H9 (cell line): ENCODE measurements around the gene APPL2. TPM values are rescaled to one million over a fixed set of nuclear protein-coding genes. Genes with fewer than 3 reads are reported as not detected.

Experiments
- DNase-seq: peaks from one replicate; pipeline ENCODE4 v3.0.0-alpha.2; 2017
- H2AFZ ChIP-seq: one replicate; pipeline ENCODE4 v1.6.1; 2013; ENCODE audit warnings: mild to moderate bottlenecking, low read length, control low read depth, moderate library complexity
- H2AK5ac ChIP-seq: 2 replicates; pipeline ENCODE4 v1.6.1; 2013; ENCODE audit warnings: low read length, control low read depth, mixed read lengths; ENCODE audit not compliant: insufficient read length
- H2BK120ac ChIP-seq: one replicate; pipeline ENCODE4 v1.6.1; 2013; ENCODE audit warnings: low read depth, mild to moderate bottlenecking, low read length, control low read depth, inconsistent platforms; ENCODE audit not compliant: poor library complexity, severe bottlenecking
- H2BK12ac ChIP-seq: 2 replicates; pipeline ENCODE4 v1.6.1; 2013; ENCODE audit warnings: low read length, control low read depth, mixed read lengths, low read depth; ENCODE audit not compliant: insufficient read length
- H2BK15ac ChIP-seq: 2 replicates; pipeline ENCODE4 v1.6.1; 2013; ENCODE audit warnings: low read depth, low read length, control low read depth
- H2BK20ac ChIP-seq: one replicate; pipeline ENCODE4 v1.6.1; 2013; ENCODE audit warnings: low read depth, mild to moderate bottlenecking, low read length, control low read depth, inconsistent platforms; ENCODE audit not compliant: poor library complexity, severe bottlenecking
- H2BK5ac ChIP-seq: 2 replicates; pipeline ENCODE4 v1.6.1; 2013; ENCODE audit warnings: low read length, control low read depth, mixed read lengths; ENCODE audit not compliant: insufficient read length
- H3K14ac ChIP-seq: 2 replicates; pipeline ENCODE4 v1.6.1; 2013; ENCODE audit warnings: low read length, control low read depth; ENCODE audit not compliant: insufficient read depth
- H3K18ac ChIP-seq: 2 replicates; pipeline ENCODE4 v1.6.1; 2013; ENCODE audit warnings: low read depth, mild to moderate bottlenecking, mixed read lengths, low read length, control low read depth; ENCODE audit not compliant: insufficient read length
- H3K23ac ChIP-seq: 2 replicates; pipeline ENCODE4 v1.6.1; 2013; ENCODE audit warnings: low read length, control low read depth, mixed read lengths, low read depth; ENCODE audit not compliant: insufficient read length
- H3K23me2 ChIP-seq: 2 replicates; pipeline ENCODE4 v1.6.1; 2013; ENCODE audit warnings: low read depth, mild to moderate bottlenecking, mixed read lengths, low read length, control low read depth; ENCODE audit not compliant: insufficient read length, poor library complexity, severe bottlenecking
- H3K27ac ChIP-seq: 2 replicates; pipeline ENCODE4 v1.5.1; 2013; ENCODE audit warnings: low read length, control low read depth, mixed read lengths, low read depth; ENCODE audit not compliant: insufficient read length
- H3K27me3 ChIP-seq: 2 replicates; pipeline ENCODE4 v1.6.1; 2013; ENCODE audit warnings: low read length, control low read depth, inconsistent platforms; ENCODE audit not compliant: insufficient read depth
- H3K4ac ChIP-seq: 2 replicates; pipeline ENCODE4 v1.6.1; 2013; ENCODE audit warnings: low read depth, mild to moderate bottlenecking, control low read depth, inconsistent platforms, low read length, moderate library complexity
- H3K4me1 ChIP-seq: 2 replicates; pipeline ENCODE4 v1.6.1; 2013; ENCODE audit warnings: low read length, control low read depth, inconsistent platforms; ENCODE audit not compliant: insufficient read depth
- H3K4me2 ChIP-seq: 2 replicates; pipeline ENCODE4 v1.6.1; 2013; ENCODE audit warnings: low read length, control low read depth, mixed read lengths; ENCODE audit not compliant: insufficient read length, insufficient read depth
- H3K56ac ChIP-seq: 2 replicates; pipeline ENCODE4 v1.6.1; 2013; ENCODE audit warnings: low read depth, mild to moderate bottlenecking, mixed read lengths, low read length, control low read depth; ENCODE audit not compliant: insufficient read length
- H3K79me1 ChIP-seq: 2 replicates; pipeline ENCODE4 v1.6.1; 2013; ENCODE audit warnings: low read depth, mild to moderate bottlenecking, moderate library complexity, low read length, control low read depth, inconsistent platforms; ENCODE audit not compliant: insufficient read depth, poor library complexity, severe bottlenecking
- H3K79me2 ChIP-seq: 2 replicates; pipeline ENCODE4 v1.6.1; 2013; ENCODE audit warnings: low read length, control low read depth, inconsistent platforms; ENCODE audit not compliant: insufficient read depth
- H3K9ac ChIP-seq: 2 replicates; pipeline ENCODE4 v1.6.1; 2013; ENCODE audit warnings: low read length, control low read depth, mixed read lengths; ENCODE audit not compliant: insufficient read length; ENCODE audit errors: extremely low read depth
- H3K9me3 ChIP-seq: one replicate; pipeline ENCODE4 v1.6.1; 2013; ENCODE audit warnings: low read depth, low read length, inconsistent platforms; ENCODE audit not compliant: control insufficient read depth
- H3T11ph ChIP-seq: one replicate; pipeline ENCODE4 v1.6.1; 2013; ENCODE audit warnings: mild to moderate bottlenecking, low read length, control low read depth, inconsistent platforms
- H4K20me1 ChIP-seq: one replicate; pipeline ENCODE4 v1.6.1; 2013; ENCODE audit not compliant: control insufficient read depth, insufficient read length, insufficient read depth
- H4K5ac ChIP-seq: 2 replicates; pipeline ENCODE4 v1.6.1; 2013; ENCODE audit warnings: low read depth, mild to moderate bottlenecking, mixed read lengths, low read length, control low read depth; ENCODE audit not compliant: insufficient read length
- H4K8ac ChIP-seq: replicated peaks from 2 replicates; pipeline ENCODE4 v1.6.1; 2013; ENCODE audit warnings: low read length, control low read depth, mixed read lengths, low read depth; ENCODE audit not compliant: insufficient read length
- H4K91ac ChIP-seq: 2 replicates; pipeline ENCODE4 v1.6.1; 2013; ENCODE audit warnings: low read depth, mild to moderate bottlenecking, moderate library complexity, mixed read lengths, low read length, control low read depth; ENCODE audit not compliant: insufficient read length
- H3K27ac Mint-ChIP-seq, 3 experiments: 2 replicates in 2 of 3; 3 replicates in 1 of 3; pipeline ENCODE4 v1.8.0; 2020 to 2021; ENCODE audit warnings: mixed read lengths in 3 of 3, mild to moderate bottlenecking in 1 of 3, moderate library complexity in 1 of 3
- H3K27me3 Mint-ChIP-seq: 2 replicates; pipeline ENCODE4 v1.8.0; 2021; ENCODE audit warnings: low read depth, mild to moderate bottlenecking, moderate library complexity, mixed read lengths
- H3K36me3 Mint-ChIP-seq, 3 experiments: 2 replicates in 2 of 3; 3 replicates in 1 of 3; pipeline ENCODE4 v1.8.0; 2020 to 2021; ENCODE audit warnings: low read depth in 3 of 3, mixed read lengths in 3 of 3; ENCODE audit not compliant: insufficient read depth in 1 of 3
- H3K4me1 Mint-ChIP-seq, 2 experiments: 2 replicates each; pipeline ENCODE4 v1.8.0; 2020; ENCODE audit warnings: mixed read lengths in 2 of 2
- H3K4me3 Mint-ChIP-seq, 2 experiments: 2 replicates in 1 of 2; 3 replicates in 1 of 2; pipeline ENCODE4 v1.8.0; 2020 to 2021; ENCODE audit warnings: mild to moderate bottlenecking in 2 of 2, mixed read lengths in 2 of 2, moderate library complexity in 1 of 2
- H3K9me3 Mint-ChIP-seq, 2 experiments: 2 replicates in 1 of 2; 3 replicates in 1 of 2; pipeline ENCODE4 v1.8.0; 2020; ENCODE audit warnings: mild to moderate bottlenecking in 2 of 2, mixed read lengths in 2 of 2, moderate library complexity in 1 of 2
- CTCF ChIP-seq: fragments of 200-600 bp; sonication (generic); conservative IDR thresholded peaks from 3 replicates; pipeline ENCODE4 v1.8.0; 2021; ENCODE audit warnings: antibody characterized with exemption, mild to moderate bottlenecking
- WGBS: extraction: QIAGEN DNeasy Blood & Tissue Kit; methylation state at CpG from one replicate; pipeline ENCODE4 v1.1.7; 2013; ENCODE audit warnings: missing lambda C conversion rate, low lambda C conversion rate, mixed read lengths; ENCODE audit not compliant: insufficient read length; ENCODE audit errors: extremely low coverage; 5-methylcytosine and 5-hydroxymethylcytosine counted together
- total RNA-seq: library from RNA; stranded (reverse); gene quantifications from 2 replicates; pipeline ENCODE4 v1.2.1, GENCODE V29; 2021

The APPL2 gene
- total RNA-seq, 1 experiment from 2014 or later, result 18.5 TPM

- no peaks in the 10 kb centered on the region for H3K79me1 ChIP-seq
- H2BK15ac ChIP-seq, result no peak overlapping the region
- no peak overlapping the region for H3K27ac ChIP-seq
- H3K27me3 ChIP-seq, result no peaks in the 10 kb centered on the region
- no peak overlapping the region for H3K4ac ChIP-seq
- H3K9ac ChIP-seq, result no peak overlapping the region
- Mint-ChIP-seq H3K9me3 (no peaks in the 10 kb centered on the region), H3K36me3 (peaks cover 23 to 62% (median 44%) of the 10 kb centered on the region in 3 experiments; a peak in 6 of 7 replicates), H3K27ac (no peak overlapping the region), H3K27me3 (no peaks in the 10 kb centered on the region), H3K4me3 (no peak overlapping the region), H3K4me1 (peaks cover 5 to 9% of the 10 kb centered on the region in 2 experiments)
- no peak for DNase-seq
- no peak overlapping the region for H3K14ac ChIP-seq
- no CpG with 5 or more reads among the region's 2 CpGs for WGBS
- H2AK5ac ChIP-seq, result no peak overlapping the region
- no peak overlapping the region for H2BK12ac ChIP-seq
- H3K4me2 ChIP-seq, result no peak overlapping the region
- H3K18ac ChIP-seq, result no peak overlapping the region
- no peak overlapping the region for H4K8ac ChIP-seq
- no peaks in the 10 kb centered on the region for H3K23me2 ChIP-seq
- no peak overlapping the region for H2BK120ac ChIP-seq
- TF ChIP-seq CTCF, result no peak
- no peak overlapping the region for H4K5ac ChIP-seq
- no peaks in the 10 kb centered on the region for H3K79me2 ChIP-seq
- no peaks in the 10 kb centered on the region; the same call in 1 of the 2 replicates for H3K4me1 ChIP-seq
- no peak overlapping the region for H2BK5ac ChIP-seq
- no peak overlapping the region for H2BK20ac ChIP-seq
- H4K91ac ChIP-seq, result no peak overlapping the region
- H2AFZ ChIP-seq, result no peak overlapping the region
- H3K56ac ChIP-seq, result no peak overlapping the region
- H3K23ac ChIP-seq, result no peak overlapping the region
- H3K9me3 ChIP-seq, result no peaks in the 10 kb centered on the region
- H4K20me1 ChIP-seq, result no peaks in the 10 kb centered on the region
- no peak overlapping the region for H3T11ph ChIP-seq
These were observed 79.7 kb downstream of the APPL2 start for GRCh38 chr12:105156260-105156659.
